SH-SY5Y (cell line): ENCODE results near the gene KDM7A.

Experiments
- GATA2 ChIP-seq: IDR thresholded peaks from 2 replicates; pipeline ENCODE4 v1.6.1; 2011; ENCODE audit warnings: mild to moderate bottlenecking, low read depth, low read length
- GATA3 ChIP-seq: IDR thresholded peaks from 2 replicates; pipeline ENCODE4 v1.6.1; 2011; ENCODE audit warnings: low read depth, mild to moderate bottlenecking, low read length, moderate library complexity

DNA sequence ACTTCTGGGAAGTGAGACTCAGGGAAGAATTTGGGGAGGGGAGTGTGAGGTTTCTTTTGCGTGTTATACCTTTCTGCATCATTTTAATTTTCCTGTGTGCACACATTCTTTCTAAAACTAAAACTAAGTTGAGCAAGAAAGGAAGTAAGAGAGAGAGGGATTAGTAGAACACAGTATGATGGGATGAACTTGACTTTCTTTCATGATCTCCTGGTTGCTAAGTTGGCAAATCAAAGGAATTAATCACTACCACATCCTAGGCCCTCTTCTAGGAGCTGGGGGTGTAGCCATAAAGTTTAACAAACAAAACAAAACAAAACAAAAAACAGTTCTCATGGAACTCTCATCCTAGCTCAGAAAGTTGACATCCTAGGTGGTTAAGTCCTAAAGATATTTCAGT is 19.1 kb upstream of the KDM7A start:
- TF ChIP-seq GATA3 (no peak), GATA2 (no peak)
